Stomach (tissue), 4 donors: ENCODE measurements around the gene KIAA0040.

Source experiments
- POLR2A ChIP-seq, 4 donors: fragments of 450-650 bp; IDR thresholded peaks; one replicate each; pipeline ENCODE4 v1.6.1; 2016; ENCODE audit warnings: antibody characterized with exemption in 4 of 4, control low read depth in 2 of 4, mild to moderate bottlenecking in 1 of 4, moderate library complexity in 1 of 4
- TF ChIP-seq, protein P1 (sequence below), 7 experiments: fragments of 450-650 bp in 4 of 7; fragments of 200-600 bp in 3 of 7; sonication (generic) in 3 of 7; IDR thresholded peaks; one replicate each; pipeline ENCODE4 v1.5.1; 2016 to 2019; ENCODE audit warnings: antibody characterized with exemption in 7 of 7, control low read depth in 2 of 7, mild to moderate bottlenecking in 1 of 7

DNA sequence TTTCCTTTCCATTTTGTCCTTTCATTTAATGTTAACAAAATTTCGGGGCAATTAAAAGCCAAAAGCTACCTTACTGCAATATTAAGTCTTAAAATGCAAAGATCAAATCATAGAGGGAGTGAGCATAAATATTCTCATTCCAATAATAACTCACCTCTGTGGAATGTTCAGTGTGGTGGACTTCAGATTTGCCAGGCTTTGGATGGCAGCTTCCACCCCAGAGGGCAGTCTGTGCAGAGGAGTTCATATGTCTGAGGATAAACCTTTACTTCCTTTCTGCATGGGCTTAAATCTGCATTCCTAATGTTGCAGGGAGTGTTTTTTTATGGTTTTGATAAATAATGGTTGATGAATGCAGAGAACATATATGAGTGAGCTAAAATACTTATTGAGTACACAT is 16.3 kb downstream of the KIAA0040 start:
- TF ChIP-seq, protein P1, sequence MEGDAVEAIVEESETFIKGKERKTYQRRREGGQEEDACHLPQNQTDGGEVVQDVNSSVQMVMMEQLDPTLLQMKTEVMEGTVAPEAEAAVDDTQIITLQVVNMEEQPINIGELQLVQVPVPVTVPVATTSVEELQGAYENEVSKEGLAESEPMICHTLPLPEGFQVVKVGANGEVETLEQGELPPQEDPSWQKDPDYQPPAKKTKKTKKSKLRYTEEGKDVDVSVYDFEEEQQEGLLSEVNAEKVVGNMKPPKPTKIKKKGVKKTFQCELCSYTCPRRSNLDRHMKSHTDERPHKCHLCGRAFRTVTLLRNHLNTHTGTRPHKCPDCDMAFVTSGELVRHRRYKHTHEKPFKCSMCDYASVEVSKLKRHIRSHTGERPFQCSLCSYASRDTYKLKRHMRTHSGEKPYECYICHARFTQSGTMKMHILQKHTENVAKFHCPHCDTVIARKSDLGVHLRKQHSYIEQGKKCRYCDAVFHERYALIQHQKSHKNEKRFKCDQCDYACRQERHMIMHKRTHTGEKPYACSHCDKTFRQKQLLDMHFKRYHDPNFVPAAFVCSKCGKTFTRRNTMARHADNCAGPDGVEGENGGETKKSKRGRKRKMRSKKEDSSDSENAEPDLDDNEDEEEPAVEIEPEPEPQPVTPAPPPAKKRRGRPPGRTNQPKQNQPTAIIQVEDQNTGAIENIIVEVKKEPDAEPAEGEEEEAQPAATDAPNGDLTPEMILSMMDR (IDR thresholded peaks at IDR 0.05), result no peak
- no peak for TF ChIP-seq POLR2A (IDR thresholded peaks at IDR 0.05)
